H1 (cell line): ENCODE results near the gene LRRC2. TPM values are rescaled to one million over a fixed set of nuclear protein-coding genes. Genes with fewer than 3 reads are reported as not detected.
A peak's percentile ranks its signal among the peaks of the same experiment; 100 is the strongest.

Experiments used
- CTCF ChIA-PET: fragments of 300-600 bp; sonication (Branson Sonifier 250); formaldehyde crosslinking; loops from one replicate; lab custom pipeline; 2021; ENCODE audit not compliant: partially characterized antibody; lab: Charles Lee
- POLR2A ChIA-PET: fragments of 300-600 bp; sonication (Branson Sonifier 250); formaldehyde crosslinking; loops from one replicate; lab custom pipeline; 2021; ENCODE audit warnings: inconsistent platforms; ENCODE audit not compliant: partially characterized antibody; lab: Charles Lee
- DNase-seq, 2 experiments: peaks; one replicate each; pipeline versions ENCODE4 v3.0.0 to v3.0.0-alpha.2; 2010 to 2022; ENCODE audit warnings: low spot score in 2 of 2, low read depth in 1 of 2, mixed read lengths in 1 of 2
- FAIRE-seq: peaks from 2 replicates; lab custom pipeline; 2011; peaks lifted over from hg19 to GRCh38; lab: Jason Lieb, UNC
- H2AFZ ChIP-seq: 2 replicates; pipeline ENCODE4 v1.8.1; 2012; ENCODE audit warnings: low read length, inconsistent platforms
- H2AK5ac ChIP-seq: 2 replicates; pipeline ENCODE4 v1.6.1; 2013; ENCODE audit warnings: low read depth, low read length
- H2BK120ac ChIP-seq: replicated peaks from 2 replicates; pipeline ENCODE3; 2013; ENCODE audit warnings: low read depth, low read length, inconsistent platforms
- H2BK12ac ChIP-seq: 2 replicates; pipeline ENCODE4 v1.6.1; 2013; ENCODE audit warnings: low read depth, low read length
- H2BK15ac ChIP-seq: 2 replicates; pipeline ENCODE4 v1.6.1; 2013; ENCODE audit warnings: low read length
- H2BK20ac ChIP-seq: 2 replicates; pipeline ENCODE4 v1.6.1; 2013; ENCODE audit warnings: low read length
- H2BK5ac ChIP-seq: 2 replicates; pipeline ENCODE4 v1.6.1; 2013; ENCODE audit warnings: low read depth, low read length
- H3K14ac ChIP-seq: 2 replicates; pipeline ENCODE4 v1.6.1; 2013; ENCODE audit warnings: inconsistent platforms; ENCODE audit not compliant: insufficient read length
- H3K18ac ChIP-seq: 2 replicates; pipeline ENCODE4 v1.6.1; 2013; ENCODE audit warnings: low read length; ENCODE audit errors: extremely low read depth
- H3K23ac ChIP-seq: 2 replicates; pipeline ENCODE4 v1.6.1; 2013; ENCODE audit warnings: inconsistent platforms; ENCODE audit not compliant: insufficient read length
- H3K23me2 ChIP-seq: 2 replicates; pipeline ENCODE4 v1.6.1; 2013; ENCODE audit warnings: low read depth, low read length
- H3K27ac ChIP-seq: 2 replicates; pipeline ENCODE4 v1.6.1; 2011; ENCODE audit warnings: low read depth, low read length, inconsistent platforms
- H3K27me3 ChIP-seq, 4 experiments: replicated peaks in 1 of 4; 1 replicate in 1 of 4; 2 replicates in 3 of 4; pipeline versions ENCODE4 v1.6.1 to v1.8.1; 2011 to 2013; ENCODE audit warnings: low read length in 3 of 4, mild to moderate bottlenecking in 3 of 4, inconsistent platforms in 2 of 4, mixed read lengths in 2 of 4, moderate library complexity in 1 of 4; ENCODE audit not compliant: control insufficient read depth in 3 of 4, insufficient read depth in 3 of 4; ENCODE audit errors: extremely low read depth in 1 of 4
- H3K36me3 ChIP-seq, 4 experiments: 2 replicates each; pipeline versions ENCODE4 v1.6.1 to v1.8.1; 2011 to 2013; ENCODE audit warnings: mild to moderate bottlenecking in 4 of 4, low read length in 3 of 4, moderate library complexity in 2 of 4, control low read depth in 1 of 4, inconsistent platforms in 1 of 4; ENCODE audit not compliant: insufficient read depth in 4 of 4, control insufficient read depth in 2 of 4
- H3K4ac ChIP-seq: replicated peaks from 2 replicates; pipeline ENCODE3; 2013; ENCODE audit warnings: low read length, low read depth, mixed read lengths, inconsistent platforms; ENCODE audit not compliant: insufficient read length
- H3K4me1 ChIP-seq, 4 experiments: replicated peaks in 1 of 4; 1 replicate in 1 of 4; 2 replicates in 3 of 4; pipeline versions ENCODE4 v1.6.1 to v1.8.1; 2011 to 2013; ENCODE audit warnings: low read length in 3 of 4, inconsistent platforms in 2 of 4, mixed read lengths in 1 of 4; ENCODE audit not compliant: insufficient read depth in 4 of 4, control insufficient read depth in 3 of 4
- H3K4me2 ChIP-seq, 2 experiments: 2 replicates each; pipeline versions ENCODE4 v1.6.1 to v1.8.1; 2011 to 2013; ENCODE audit warnings: low read depth in 2 of 2, low read length in 2 of 2, control low read depth in 1 of 2, inconsistent platforms in 1 of 2, mild to moderate bottlenecking in 1 of 2; ENCODE audit not compliant: insufficient read depth in 1 of 2
- H3K4me3 ChIP-seq, 4 experiments: fragments of 200-600, 300-600 bp in 1 of 4; sonication (generic), shearing (Covaris generic), sonication (Bioruptor Twin) in 1 of 4; 2 replicates each; pipeline versions ENCODE4 v1.5.1 to v1.8.1; 2011 to 2016; ENCODE audit warnings: low read length in 4 of 4, low read depth in 3 of 4, control low read depth in 2 of 4, inconsistent platforms in 2 of 4, mild to moderate bottlenecking in 2 of 4, mixed read lengths in 1 of 4, moderate library complexity in 1 of 4; ENCODE audit not compliant: insufficient read depth in 2 of 4; ENCODE audit errors: extremely low read depth in 1 of 4
- H3K56ac ChIP-seq: replicated peaks from 2 replicates; pipeline ENCODE3; 2013; ENCODE audit warnings: low read depth, mild to moderate bottlenecking, mixed read lengths, low read length, inconsistent platforms; ENCODE audit not compliant: insufficient read length
- H3K79me1 ChIP-seq: 2 replicates; pipeline ENCODE4 v1.6.1; 2013; ENCODE audit warnings: low read depth, low read length, control low read depth
- H3K79me2 ChIP-seq, 2 experiments: 2 replicates each; pipeline versions ENCODE4 v1.6.1 to v1.8.1; 2012 to 2013; ENCODE audit warnings: low read length in 2 of 2, mild to moderate bottlenecking in 2 of 2, inconsistent platforms in 1 of 2; ENCODE audit not compliant: insufficient read depth in 2 of 2, control insufficient read depth in 1 of 2
- H3K9ac ChIP-seq, 4 experiments: replicated peaks in 1 of 4; 1 replicate in 1 of 4; 2 replicates in 3 of 4; pipeline versions ENCODE4 v1.6.1 to v1.8.1; 2011 to 2013; ENCODE audit warnings: low read depth in 3 of 4, low read length in 3 of 4, control low read depth in 2 of 4, mild to moderate bottlenecking in 2 of 4, moderate library complexity in 2 of 4, inconsistent platforms in 1 of 4; ENCODE audit errors: extremely low read depth in 1 of 4
- H3K9me3 ChIP-seq, 2 experiments: 2 replicates each; pipeline versions ENCODE4 v1.6.1 to v1.8.1; 2012 to 2013; ENCODE audit warnings: mild to moderate bottlenecking in 2 of 2, moderate library complexity in 2 of 2, control low read depth in 1 of 2, inconsistent platforms in 1 of 2, low read depth in 1 of 2, low read length in 1 of 2, mixed read lengths in 1 of 2; ENCODE audit not compliant: insufficient read depth in 2 of 2
- H4K20me1 ChIP-seq, 2 experiments: replicated peaks in 1 of 2; 2 replicates each; pipeline versions ENCODE3 to v1.8.1; 2011 to 2013; ENCODE audit warnings: inconsistent platforms in 2 of 2, low read length in 2 of 2, mild to moderate bottlenecking in 1 of 2; ENCODE audit not compliant: insufficient read depth in 2 of 2, control insufficient read depth in 1 of 2
- H4K5ac ChIP-seq: 2 replicates; pipeline ENCODE4 v1.6.1; 2013; ENCODE audit warnings: low read length, low read depth, mixed read lengths, inconsistent platforms; ENCODE audit not compliant: insufficient read length
- H4K8ac ChIP-seq: 2 replicates; pipeline ENCODE4 v1.8.0; 2013; ENCODE audit warnings: mild to moderate bottlenecking, moderate library complexity, low read length, inconsistent platforms; ENCODE audit not compliant: insufficient read depth; ENCODE audit errors: extremely low read depth
- H4K91ac ChIP-seq: replicated peaks from 2 replicates; pipeline ENCODE3; 2013; ENCODE audit warnings: low read length, mixed read lengths, inconsistent platforms; ENCODE audit not compliant: insufficient read length
- EP300 ChIP-seq, 2 experiments: IDR thresholded peaks; 1 replicate in 1 of 2; 2 replicates in 1 of 2; pipeline ENCODE4 v1.6.1; 2011 to 2012; ENCODE audit warnings: low read depth in 2 of 2, low read length in 2 of 2, mild to moderate bottlenecking in 2 of 2, borderline replicate concordance in 1 of 2, inconsistent platforms in 1 of 2, moderate library complexity in 1 of 2
- GTF2F1 ChIP-seq: IDR thresholded peaks from 2 replicates; pipeline ENCODE4 v1.6.1; 2012; ENCODE audit warnings: low read depth, low read length, improper control_type of control experiment, borderline replicate concordance
- KDM5A ChIP-seq: fragments of 200-600 bp; IDR thresholded peaks from 2 replicates; pipeline ENCODE4 v1.7.1; 2012; ENCODE audit warnings: mild to moderate bottlenecking, low read length, inconsistent platforms, mixed read lengths
- POLR2A ChIP-seq, 2 experiments: IDR thresholded peaks; 1 replicate in 1 of 2; 2 replicates in 1 of 2; pipeline ENCODE4 v1.6.1; 2011; ENCODE audit warnings: low read depth in 2 of 2, low read length in 2 of 2, mild to moderate bottlenecking in 2 of 2; ENCODE audit errors: control extremely low read depth in 1 of 2
- TCF12 ChIP-seq: IDR thresholded peaks from 2 replicates; pipeline ENCODE4 v1.6.1; 2011; ENCODE audit warnings: low read depth, mild to moderate bottlenecking, low read length
- WGBS, 2 experiments: shearing (Covaris generic) in 1 of 2; methylation state at CpG; one replicate each; pipeline versions ENCODE4 v1.1.6 to v1.1.7; 2013 to 2015; ENCODE audit warnings: low lambda C conversion rate in 2 of 2, mixed read lengths in 2 of 2, inconsistent platforms in 1 of 2, low coverage in 1 of 2, missing lambda C conversion rate in 1 of 2; ENCODE audit not compliant: insufficient replicate concordance in 2 of 2, insufficient coverage in 1 of 2, insufficient read length in 1 of 2; ENCODE audit errors: extremely low coverage in 1 of 2, missing lambda C conversion rate in 1 of 2; 5-methylcytosine and 5-hydroxymethylcytosine counted together
- polyA plus RNA-seq, 7 experiments: library from polyadenylated mRNA; depleted of rRNA in 3 of 7; stranded (reverse) in 5 of 7; unstranded in 2 of 7; fragments of >200 nt in 5 of 7; fragments of 200-250 nt in 2 of 7; gene quantifications; 1 replicate in 5 of 7; 2 replicates in 1 of 7; 4 replicates in 1 of 7; pipeline versions ENCODE4 v1.2.1 to v1.2.3, GENCODE V29; 2011 to 2013; ENCODE audit warnings: missing spikeins in 2 of 7, mixed read lengths in 2 of 7
- total RNA-seq: library from RNA; stranded (reverse); fragmentation: NEBNext Ultra II Directional; extraction: Animal tissue kit (Norgen Biotek cat#: 25700); gene quantifications from 2 replicates; pipeline ENCODE4 v1.2.1, GENCODE V29; 2021

LRRC2 gene
- total and polyA plus RNA-seq, 2 of the 8 experiments (the other 6 are each of a cell fraction or from before 2014, with no cell fraction given): 1.4 to 6.4 TPM

DNA sequence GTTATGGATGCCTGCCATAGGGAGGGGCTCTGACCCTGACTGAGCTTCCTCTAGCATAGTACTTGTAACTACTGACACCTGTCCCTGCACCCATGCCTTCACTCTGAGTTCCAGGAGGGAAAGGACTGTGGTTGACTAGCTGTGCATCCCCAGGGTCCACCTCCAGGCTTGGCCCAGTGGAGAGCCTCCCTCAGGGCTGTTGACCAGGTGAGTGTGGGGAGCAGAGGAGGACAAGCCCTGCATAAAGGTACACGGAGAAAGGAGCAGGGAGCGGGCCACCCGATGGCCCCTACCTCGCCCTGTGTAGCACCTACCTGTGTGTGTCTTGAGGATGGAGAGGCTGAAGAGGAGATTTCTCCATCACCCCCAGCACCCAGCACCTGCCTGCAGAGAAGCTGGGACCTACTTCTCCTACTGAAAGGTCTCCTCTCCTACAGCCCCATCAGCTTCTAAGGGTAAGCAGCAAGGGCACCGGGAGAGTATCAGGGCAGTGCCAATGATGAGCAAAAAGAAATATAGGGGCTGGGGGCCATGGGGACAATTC, 94.7 kb downstream of the LRRC2 start:
- WGBS, 2 experiments: 85% methylated on average over 5 of the region's 5 CpGs; no CpG with 5 or more reads in 1 of the 2 experiments
- no peak overlapping the region for H2BK20ac ChIP-seq
- CTCF ChIA-PET: interaction anchor here (0.6 to 7.5 kb wide), 6 partner anchors 10 to 1917 kb away, joined by 3 to 38 read pairs (median 4); partner anchors contain the start of gene RTP3

More for the DNA sequence above, 94.7 kb downstream of the LRRC2 start:
- Histone ChIP-seq H4K91ac (no peak overlapping the region), H3K27ac (no peak overlapping the region), H2BK15ac (no peak overlapping the region), H3K9me3 (no peaks in the 10 kb centered on the region), H3K23ac (no peak overlapping the region), H3K18ac (no peak overlapping the region), H2BK12ac (no peak overlapping the region), H3K56ac (no peak overlapping the region), H4K5ac (no peak overlapping the region), H3K27me3 (peaks cover 0 to under 1% (median 0%) of the 10 kb centered on the region in 4 experiments; a peak in 3 of 7 replicates), H3K4ac (no peak overlapping the region), H3K79me2 (no peaks in the 10 kb centered on the region), H4K20me1 (peaks cover 0 to 1% of the 10 kb centered on the region in 2 experiments), H3K4me2 (no peak overlapping the region), H2BK120ac (no peak overlapping the region), H2AFZ (no peak overlapping the region), H3K4me3 (no peak overlapping the region), H3K14ac (no peak overlapping the region), H2BK5ac (no peak overlapping the region), H2AK5ac (no peak overlapping the region), H3K79me1 (no peaks in the 10 kb centered on the region), H3K23me2 (peaks cover 2% of the 10 kb centered on the region; the same call in 1 of the 2 replicates), H4K8ac (no peak overlapping the region), H3K9ac (no peak overlapping the region), H3K36me3 (no peaks in the 10 kb centered on the region), H3K4me1 (no peaks in the 10 kb centered on the region)
- POLR2A ChIA-PET: interaction anchor here (0.6 kb wide), 1 partner anchor 112 kb away, joined by 3 read pairs; no protein-coding TSS in a partner anchor
- TF ChIP-seq EP300 (IDR thresholded peaks at IDR 0.05; ENCODE audit: borderline replicate concordance in 1 of 2, low read depth in 2 of 2, low read length in 2 of 2): no peak
- TF ChIP-seq POLR2A (IDR thresholded peaks at IDR 0.05; ENCODE audit: control extremely low read depth in 1 of 2, low read depth in 2 of 2, low read length in 2 of 2): no peak
- no peak for TF ChIP-seq KDM5A
- no peak for TF ChIP-seq TCF12
- no peak for TF ChIP-seq GTF2F1
- FAIRE-seq: no peak
- peak in 1 of 2 experiments; percentile 34 for DNase-seq
